Effector memory CD4-positive, alpha-beta T cell (primary cell): ENCODE data around the gene TSC22D1.

Experiments used
- DNase-seq, 3 donors: peaks; one replicate each; pipeline ENCODE4 v3.0.0-alpha.2; 2020
- H3K27ac ChIP-seq: 2 replicates; pipeline ENCODE4 v1.7.0; 2013; ENCODE audit warnings: mild to moderate bottlenecking, low read length, moderate library complexity; ENCODE audit not compliant: insufficient read depth, poor library complexity, severe bottlenecking
- H3K27me3 ChIP-seq: replicated peaks from 2 replicates; pipeline ENCODE4 v1.7.0; 2013; ENCODE audit warnings: mild to moderate bottlenecking, low read length; ENCODE audit not compliant: insufficient read depth, control insufficient read depth, poor library complexity, severe bottlenecking
- H3K36me3 ChIP-seq: 2 replicates; pipeline ENCODE4 v1.7.0; 2013; ENCODE audit warnings: mild to moderate bottlenecking, low read length, moderate library complexity; ENCODE audit not compliant: control insufficient read depth, insufficient read depth
- H3K4me1 ChIP-seq: 2 replicates; pipeline ENCODE4 v1.7.0; 2013; ENCODE audit warnings: low read length, mild to moderate bottlenecking; ENCODE audit not compliant: control insufficient read depth, insufficient read depth, poor library complexity, severe bottlenecking
- H3K4me3 ChIP-seq: 2 replicates; pipeline ENCODE4 v1.7.0; 2013; ENCODE audit warnings: low read length, low read depth, mild to moderate bottlenecking; ENCODE audit not compliant: insufficient read depth, poor library complexity, severe bottlenecking
- H3K9me3 ChIP-seq: 2 replicates; pipeline ENCODE4 v1.7.0; 2013; ENCODE audit warnings: mild to moderate bottlenecking, low read length, moderate library complexity; ENCODE audit not compliant: control insufficient read depth

Gene TSC22D1

GRCh38 chr13:44406617-44407016 is 169.5 kb downstream of the TSC22D1 start:
- Histone ChIP-seq H3K4me3 (no peak overlapping the region), H3K36me3 (no peaks in the 10 kb centered on the region), H3K4me1 (no peaks in the 10 kb centered on the region), H3K27me3 (no peaks in the 10 kb centered on the region), H3K27ac (no peak overlapping the region), H3K9me3 (no peaks in the 10 kb centered on the region)
- DNase-seq, result no peak

- no peak for DNase-seq
- no peaks in the 10 kb centered on the region for H3K9me3 ChIP-seq
- no peaks in the 10 kb centered on the region for H3K4me1 ChIP-seq
- H3K27ac ChIP-seq, result no peak overlapping the region
- no peaks in the 10 kb centered on the region for H3K36me3 ChIP-seq
- no peaks in the 10 kb centered on the region for H3K27me3 ChIP-seq
- H3K4me3 ChIP-seq, result no peak overlapping the region
Measured at GRCh38 chr13:44404261-44405132, 171.6 kb downstream of the TSC22D1 start.

- H3K9me3 ChIP-seq, result no peaks in the 10 kb centered on the region
- no peaks in the 10 kb centered on the region for H3K4me1 ChIP-seq
- H3K36me3 ChIP-seq, result no peaks in the 10 kb centered on the region
- no peak overlapping the region for H3K4me3 ChIP-seq
- no peak overlapping the region for H3K27ac ChIP-seq
- H3K27me3 ChIP-seq, result no peaks in the 10 kb centered on the region
- DNase-seq, result no peak
Measured at GRCh38 chr13:44403461-44404056, 172.6 kb downstream of the TSC22D1 start.

GRCh38 chr13:44402899-44403445 is 173.2 kb downstream of the TSC22D1 start:
- Histone ChIP-seq H3K4me1 (no peaks in the 10 kb centered on the region), H3K4me3 (no peak overlapping the region), H3K36me3 (no peaks in the 10 kb centered on the region), H3K27me3 (no peaks in the 10 kb centered on the region), H3K27ac (no peak overlapping the region), H3K9me3 (no peaks in the 10 kb centered on the region)
- DNase-seq, result no peak

- Histone ChIP-seq H3K9me3 (no peaks in the 10 kb centered on the region), H3K4me3 (no peak overlapping the region), H3K4me1 (no peaks in the 10 kb centered on the region), H3K36me3 (no peaks in the 10 kb centered on the region), H3K27ac (no peak overlapping the region), H3K27me3 (no peaks in the 10 kb centered on the region)
- no peak for DNase-seq
Measured at GRCh38 chr13:44401577-44401976, 174.6 kb downstream of the TSC22D1 start.

GRCh38 chr13:44400736-44401135 is 175.4 kb downstream of the TSC22D1 start:
- no peak for DNase-seq
- Histone ChIP-seq H3K9me3 (no peaks in the 10 kb centered on the region), H3K27ac (no peak overlapping the region), H3K27me3 (no peaks in the 10 kb centered on the region), H3K36me3 (no peaks in the 10 kb centered on the region), H3K4me3 (no peak overlapping the region), H3K4me1 (no peaks in the 10 kb centered on the region)

- Histone ChIP-seq H3K4me3 (no peak overlapping the region), H3K9me3 (no peaks in the 10 kb centered on the region), H3K4me1 (no peaks in the 10 kb centered on the region), H3K27ac (no peak overlapping the region), H3K36me3 (no peaks in the 10 kb centered on the region), H3K27me3 (no peaks in the 10 kb centered on the region)
- no peak for DNase-seq
Measured at GRCh38 chr13:44399074-44399473, 177.1 kb downstream of the TSC22D1 start.

GRCh38 chr13:44398606-44399005 is 177.5 kb downstream of the TSC22D1 start:
- Histone ChIP-seq H3K27me3 (no peaks in the 10 kb centered on the region), H3K4me3 (no peak overlapping the region), H3K9me3 (no peaks in the 10 kb centered on the region), H3K27ac (no peak overlapping the region), H3K4me1 (no peaks in the 10 kb centered on the region), H3K36me3 (no peaks in the 10 kb centered on the region)
- DNase-seq, result no peak

GRCh38 chr13:44397766-44398223 is 178.3 kb downstream of the TSC22D1 start:
- H3K9me3 ChIP-seq, result no peaks in the 10 kb centered on the region
- no peak overlapping the region for H3K27ac ChIP-seq
- DNase-seq, result no peak
- H3K27me3 ChIP-seq, result no peaks in the 10 kb centered on the region
- no peaks in the 10 kb centered on the region for H3K36me3 ChIP-seq
- H3K4me3 ChIP-seq, result no peak overlapping the region
- H3K4me1 ChIP-seq, result no peaks in the 10 kb centered on the region
